C4-2B (cell line): Measurements from ENCODE around the gene INO80B.
A peak's percentile ranks its signal among the peaks of the same experiment; 100 is the strongest.

Experiments used
- H3K27ac ChIP-seq: fragments of 450-650 bp; 2 replicates; pipeline ENCODE4 v1.5.1; 2017
- CTCF ChIP-seq: fragments of 450-650 bp; conservative IDR thresholded peaks from 2 replicates; pipeline ENCODE4 v1.5.1; 2017; ENCODE audit warnings: mild to moderate bottlenecking
- ZFX ChIP-seq: fragments of 450-650 bp; IDR thresholded peaks from 2 replicates; pipeline ENCODE4 v1.6.1; 2017

The INO80B gene

GRCh38 chr2:74454654-74455511 is at the start of gene INO80B:
Gene INO80B, plus strand, starts transcription at chr2:74455087. Its CDS starts 30 bp downstream, at chr2:74455117.
- peak within 1 kb of the TSS; percentile 60 for H3K27ac ChIP-seq
- TF ChIP-seq CTCF: no peak
- no peak for TF ChIP-seq ZFX

GRCh38 chr2:74406035-74406434 is 48.9 kb upstream of the INO80B start:
- no peak for TF ChIP-seq ZFX
- TF ChIP-seq CTCF: no peak
- H3K27ac ChIP-seq: no peak overlapping the region

- TF ChIP-seq ZFX (no peak), CTCF (no peak)
- no peak overlapping the region for H3K27ac ChIP-seq
These were observed 47.2 kb upstream of the INO80B start for GRCh38 chr2:74407682-74408081.

GRCh38 chr2:74413001-74413698 is 41.7 kb upstream of the INO80B start:
- TF ChIP-seq ZFX (no peak), CTCF (no peak)
- no peak overlapping the region for H3K27ac ChIP-seq

GRCh38 chr2:74414441-74414840 is 40.4 kb upstream of the INO80B start:
- H3K27ac ChIP-seq: no peak overlapping the region
- no peak for TF ChIP-seq ZFX
- no peak for TF ChIP-seq CTCF

GRCh38 chr2:74414881-74415761 is 39.8 kb upstream of the INO80B start:
- H3K27ac ChIP-seq: no peak overlapping the region
- TF ChIP-seq ZFX (no peak), CTCF (no peak)
